Kidney (tissue), 14 donors: ENCODE data around the gene RHBDF2. TPM values are rescaled to one million over a fixed set of nuclear protein-coding genes. Genes with fewer than 3 reads are reported as not detected.

Source experiments
- DNase-seq, 5 donors: peaks; one replicate each; pipeline ENCODE4 v3.0.0-alpha.2; 2013 to 2020
- FAIRE-seq: peaks from 2 replicates; lab custom pipeline; 2012; peaks lifted over from hg19 to GRCh38; lab: Jason Lieb, UNC
- H3K27ac ChIP-seq, 2 donors: one replicate each; pipeline ENCODE4 v1.7.0; 2013; ENCODE audit warnings: low read depth in 2 of 2, low read length in 2 of 2, inconsistent platforms in 1 of 2
- H3K27me3 ChIP-seq: one replicate; pipeline ENCODE4 v1.7.1; 2013; ENCODE audit warnings: low read length, inconsistent platforms; ENCODE audit not compliant: control insufficient read depth, insufficient read depth
- H3K36me3 ChIP-seq, 3 donors: one replicate each; pipeline versions ENCODE4 v1.7.0 to v1.7.1; 2013; ENCODE audit warnings: low read length in 3 of 3, control low read depth in 1 of 3, inconsistent platforms in 1 of 3; ENCODE audit not compliant: insufficient read depth in 3 of 3, control insufficient read depth in 2 of 3
- H3K4me1 ChIP-seq, 3 donors: one replicate each; pipeline versions ENCODE4 v1.7.0 to v1.7.1; 2013; ENCODE audit warnings: low read length in 3 of 3, inconsistent platforms in 1 of 3, low read depth in 1 of 3; ENCODE audit not compliant: control insufficient read depth in 2 of 3, insufficient read depth in 2 of 3
- H3K4me3 ChIP-seq, 3 donors: one replicate each; pipeline versions ENCODE4 v1.7.0 to v1.8.1; 2013; ENCODE audit warnings: low read length in 3 of 3, control low read depth in 1 of 3, inconsistent platforms in 1 of 3
- H3K9ac ChIP-seq, 3 donors: one replicate each; pipeline versions ENCODE4 v1.7.0 to v1.7.1; 2013; ENCODE audit warnings: low read length in 3 of 3, control low read depth in 1 of 3, inconsistent platforms in 1 of 3
- H3K9me3 ChIP-seq, 3 donors: one replicate each; pipeline versions ENCODE4 v1.7.0 to v1.7.1; 2013; ENCODE audit warnings: low read length in 3 of 3, control low read depth in 1 of 3, inconsistent platforms in 1 of 3; ENCODE audit not compliant: control insufficient read depth in 2 of 3, insufficient read depth in 1 of 3
- CTCF ChIP-seq: IDR thresholded peaks from 3 replicates; pipeline ENCODE4 v1.5.1; 2012; ENCODE audit warnings: mild to moderate bottlenecking, moderate library complexity, borderline replicate concordance; ENCODE audit not compliant: insufficient read depth; ENCODE audit errors: extremely low read depth
- intact Hi-C: fragments of 100-400 bp; cut with DNase I; formaldehyde crosslinking; loops from one replicate; pipeline ENCODE4 v1.11.1; 2022
- polyA plus RNA-seq: library from polyadenylated mRNA; stranded (reverse); fragments of 350-450 nt; fragmentation: Illumina TruSeq; extraction: RNeasy Lipid Tissue Mini Kit (QIAGEN cat#74804); gene quantifications from one replicate; pipeline ENCODE4 v1.2.3, GENCODE V29; 2014; ENCODE audit warnings: low read depth, low replicate concordance; ENCODE audit not compliant: insufficient read depth
- total RNA-seq: library from RNA; stranded (reverse); fragmentation: NEBNext Ultra II Directional; extraction: Animal tissue kit (Norgen Biotek cat#: 25700); gene quantifications from one replicate; pipeline ENCODE4 v1.2.1, GENCODE V29; 2021
- donor health status: control.
- donor health status: control.
- donor health status: control.
- donor health status: control.
- donor health status: control.
- donor health status: DM: yes; HTN: yes; CAD: no.
- donor health status: Normal renal cell carcinoma (clear cell type).

Gene RHBDF2
- total and polyA plus RNA-seq, 2 donors from 2014 or later: 6.8 to 58.6 TPM

DNA sequence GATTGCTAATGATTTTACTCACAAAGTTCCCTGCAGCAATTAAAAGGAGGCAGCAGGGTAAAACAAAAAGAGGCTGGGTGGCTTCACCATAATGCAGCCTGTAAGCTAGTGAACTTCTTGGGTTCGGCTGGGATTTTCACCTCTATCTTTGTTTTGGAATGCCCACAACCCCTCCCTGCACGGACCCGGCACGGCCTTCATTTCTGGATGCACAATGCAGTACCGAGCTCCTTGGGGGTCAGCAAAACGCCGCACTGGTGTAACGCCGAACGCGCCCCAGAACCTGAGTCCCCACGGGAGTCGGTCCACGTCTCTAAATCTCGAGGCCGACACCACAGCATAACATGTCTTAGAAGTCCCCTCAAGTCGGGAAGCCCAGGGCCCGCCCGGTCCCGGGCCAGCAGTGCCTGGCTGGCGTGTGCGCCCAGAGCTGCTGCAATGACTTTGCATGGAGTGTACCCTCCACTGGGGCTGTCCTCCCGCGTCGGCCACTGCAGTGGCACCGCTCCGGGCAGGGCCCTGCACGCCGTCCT lies 49.0 kb downstream of the RHBDF2 start:
- Histone ChIP-seq H3K27ac (no peak overlapping the region), H3K4me1 (peaks cover 0 to 11% (median 10%) of the 10 kb centered on the region in 3 donors), H3K9ac (peak overlapping the region in 2 of 3 donors; percentile 46 to 48), H3K36me3 (no peaks in the 10 kb centered on the region), H3K4me3 (peak overlapping the region; percentile 48 to 66 (median 52)), H3K9me3 (no peaks in the 10 kb centered on the region), H3K27me3 (no peaks in the 10 kb centered on the region)
- intact Hi-C loops: no loop called here
- FAIRE-seq: no peak
- no peak for TF ChIP-seq CTCF
- peak in 2 of 5 donors; percentile 23 to 54 for DNase-seq

GRCh38 chr17:76451506-76451905 lies 49.7 kb downstream of the RHBDF2 start:
- Histone ChIP-seq H3K36me3 (no peaks in the 10 kb centered on the region), H3K9ac (no peak overlapping the region), H3K4me1 (peaks cover 0 to 17% (median 10%) of the 10 kb centered on the region in 3 donors), H3K27me3 (no peaks in the 10 kb centered on the region), H3K4me3 (peak overlapping the region in 1 of 3 donors; percentile 66), H3K27ac (no peak overlapping the region), H3K9me3 (no peaks in the 10 kb centered on the region)
- FAIRE-seq (no peak), DNase-seq (peak in 2 of 5 donors; percentile 11 to 28)
- TF ChIP-seq CTCF: no peak
- intact Hi-C loops: no loop called here

- no peak overlapping the region for H3K27ac ChIP-seq
- FAIRE-seq (no peak), DNase-seq (no peak)
- intact Hi-C loops: no loop called here
- no peak overlapping the region for H3K4me3 ChIP-seq
- no peaks in the 10 kb centered on the region for H3K27me3 ChIP-seq
- TF ChIP-seq CTCF: no peak
- no peaks in the 10 kb centered on the region for H3K36me3 ChIP-seq
- H3K9me3 ChIP-seq: no peaks in the 10 kb centered on the region
- H3K4me1 ChIP-seq: peaks cover 0 to 19% (median 10%) of the 10 kb centered on the region in 3 donors
- no peak overlapping the region for H3K9ac ChIP-seq
These were observed 52.1 kb downstream of the RHBDF2 start for GRCh38 chr17:76449126-76449525.
